ENCODE results near the gene LTB4R2.
A peak's percentile ranks its signal among the peaks of the same experiment; 100 is the strongest.

Gene LTB4R2

DNA sequence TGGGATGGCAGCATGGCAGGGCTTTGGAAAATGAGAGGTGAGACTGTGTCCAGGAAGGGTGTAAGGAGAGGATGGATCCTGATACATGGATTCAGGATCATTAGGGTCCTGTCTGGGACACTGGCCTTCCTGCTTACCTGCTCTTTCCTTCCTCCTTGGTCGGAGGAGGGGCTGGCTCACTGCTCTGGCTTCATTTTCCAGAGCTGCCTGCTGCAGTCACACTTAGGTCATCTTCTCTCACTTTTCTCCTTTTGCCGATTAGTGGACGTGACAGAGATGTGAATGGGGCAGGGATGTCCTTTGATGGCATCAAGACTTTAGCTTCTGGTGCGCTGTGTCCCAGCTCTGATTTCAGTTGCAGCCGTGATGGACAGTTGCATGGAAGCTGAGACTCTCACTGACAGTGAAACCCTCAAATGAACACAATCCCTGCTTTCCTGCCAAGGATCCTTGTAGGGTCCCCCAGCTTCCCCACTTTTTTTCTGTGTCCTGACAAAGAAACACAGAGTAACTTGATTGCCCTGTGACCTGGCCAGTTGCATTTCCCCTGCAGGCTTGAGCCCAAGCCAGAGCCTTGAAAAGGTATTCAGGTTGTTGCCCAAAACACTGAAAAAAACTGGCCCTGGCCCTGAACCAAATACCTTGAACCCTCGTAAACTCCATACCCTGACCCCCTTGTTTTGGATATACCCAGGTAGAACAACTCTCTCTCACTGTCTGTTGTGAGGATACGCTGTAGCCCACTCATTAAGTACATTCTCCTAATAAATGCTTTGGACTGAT lies 1.4 kb upstream of the LTB4R2 start:
- no peak overlapping the region for H3K4me3 ChIP-seq (replicated peaks; ENCODE audit: low read depth, low read length)
- no peak for DNase-seq (ENCODE audit: low read depth)
- TF ChIP-seq, protein P1, sequence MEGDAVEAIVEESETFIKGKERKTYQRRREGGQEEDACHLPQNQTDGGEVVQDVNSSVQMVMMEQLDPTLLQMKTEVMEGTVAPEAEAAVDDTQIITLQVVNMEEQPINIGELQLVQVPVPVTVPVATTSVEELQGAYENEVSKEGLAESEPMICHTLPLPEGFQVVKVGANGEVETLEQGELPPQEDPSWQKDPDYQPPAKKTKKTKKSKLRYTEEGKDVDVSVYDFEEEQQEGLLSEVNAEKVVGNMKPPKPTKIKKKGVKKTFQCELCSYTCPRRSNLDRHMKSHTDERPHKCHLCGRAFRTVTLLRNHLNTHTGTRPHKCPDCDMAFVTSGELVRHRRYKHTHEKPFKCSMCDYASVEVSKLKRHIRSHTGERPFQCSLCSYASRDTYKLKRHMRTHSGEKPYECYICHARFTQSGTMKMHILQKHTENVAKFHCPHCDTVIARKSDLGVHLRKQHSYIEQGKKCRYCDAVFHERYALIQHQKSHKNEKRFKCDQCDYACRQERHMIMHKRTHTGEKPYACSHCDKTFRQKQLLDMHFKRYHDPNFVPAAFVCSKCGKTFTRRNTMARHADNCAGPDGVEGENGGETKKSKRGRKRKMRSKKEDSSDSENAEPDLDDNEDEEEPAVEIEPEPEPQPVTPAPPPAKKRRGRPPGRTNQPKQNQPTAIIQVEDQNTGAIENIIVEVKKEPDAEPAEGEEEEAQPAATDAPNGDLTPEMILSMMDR (IDR thresholded peaks at IDR 0.05; ENCODE audit: low read length, missing control alignments), result no peak

DNA sequence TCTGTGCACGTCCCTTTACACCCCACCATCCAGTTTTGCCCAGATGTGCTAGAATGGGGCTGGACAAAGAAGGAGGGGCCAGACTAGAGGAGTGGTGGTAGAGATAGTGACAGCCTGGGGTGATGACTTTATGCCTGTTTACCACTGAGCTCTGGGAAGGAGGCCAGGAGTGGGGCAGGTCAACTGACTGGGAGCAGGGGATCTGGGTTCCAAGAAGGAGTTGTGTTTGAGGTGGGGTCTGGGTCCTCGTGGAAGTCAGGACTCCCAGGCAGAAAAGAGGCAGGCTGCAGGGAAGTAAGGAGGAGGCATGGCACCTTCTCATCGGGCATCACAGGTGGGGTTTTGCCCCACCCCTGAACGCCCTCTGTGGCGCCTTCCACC lies 315 bp downstream of the LTB4R2 start:
- TF ChIP-seq, protein P1 (IDR thresholded peaks at IDR 0.05; ENCODE audit: low read length, missing control alignments), result no peak
- no peak for DNase-seq (ENCODE audit: low read depth)
- H3K4me3 ChIP-seq (replicated peaks; ENCODE audit: low read depth, low read length), result no peak overlapping the region

GRCh38 chr14:24310646-24311604 lies 985 bp downstream of the LTB4R2 start, which contains the start of gene LTB4R:
LTB4R (plus strand) TSS chr14:24311502; CDS start chr14:24315652, 4,150 bp downstream.
- H3K4me3 ChIP-seq (replicated peaks; ENCODE audit: low read depth, low read length), result no peak within 1 kb of the TSS
- TF ChIP-seq, protein P1 (IDR thresholded peaks at IDR 0.05; ENCODE audit: low read length, missing control alignments), result no peak
- peak; percentile 82 for DNase-seq (ENCODE audit: low read depth)

DNA sequence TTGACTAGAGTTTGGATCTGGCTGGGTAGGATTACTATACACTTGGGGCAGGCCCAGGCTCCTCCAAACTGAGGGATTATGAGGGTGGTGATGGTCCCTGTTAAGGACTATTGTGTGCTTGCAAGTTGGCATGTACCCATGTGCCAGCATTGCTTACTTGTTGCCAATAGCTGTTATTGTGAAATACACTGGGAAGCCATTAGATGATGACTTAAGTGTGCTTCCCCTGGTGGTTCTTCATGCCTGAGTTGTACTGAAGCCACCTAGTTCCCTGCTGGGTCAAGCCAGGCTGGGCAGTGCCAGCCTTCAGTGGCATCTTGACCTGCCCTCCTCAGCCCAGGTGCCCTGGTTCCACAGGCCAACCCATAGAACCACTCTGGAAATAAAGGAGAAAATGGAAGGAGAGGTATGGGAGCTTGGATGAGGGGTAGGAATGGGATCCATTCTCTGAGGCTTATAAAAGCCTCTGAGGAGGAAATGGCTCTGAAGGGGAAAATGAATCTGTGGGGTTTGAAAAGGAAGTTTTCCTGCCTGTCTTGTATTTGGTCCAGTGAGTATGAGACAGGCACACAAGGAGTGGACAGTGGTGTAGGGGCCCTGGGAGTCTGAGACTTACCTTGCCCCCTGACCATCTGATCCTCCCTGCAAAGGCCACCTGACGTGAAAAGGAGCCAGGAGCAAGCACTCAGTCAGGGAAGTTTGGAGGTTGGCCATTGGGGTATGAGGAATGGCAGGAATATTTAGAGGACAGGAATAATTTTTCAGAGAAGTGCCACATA lies 2.1 kb downstream of the LTB4R2 start:
- no peak overlapping the region for H3K4me3 ChIP-seq (replicated peaks; ENCODE audit: low read depth, low read length)

DNA sequence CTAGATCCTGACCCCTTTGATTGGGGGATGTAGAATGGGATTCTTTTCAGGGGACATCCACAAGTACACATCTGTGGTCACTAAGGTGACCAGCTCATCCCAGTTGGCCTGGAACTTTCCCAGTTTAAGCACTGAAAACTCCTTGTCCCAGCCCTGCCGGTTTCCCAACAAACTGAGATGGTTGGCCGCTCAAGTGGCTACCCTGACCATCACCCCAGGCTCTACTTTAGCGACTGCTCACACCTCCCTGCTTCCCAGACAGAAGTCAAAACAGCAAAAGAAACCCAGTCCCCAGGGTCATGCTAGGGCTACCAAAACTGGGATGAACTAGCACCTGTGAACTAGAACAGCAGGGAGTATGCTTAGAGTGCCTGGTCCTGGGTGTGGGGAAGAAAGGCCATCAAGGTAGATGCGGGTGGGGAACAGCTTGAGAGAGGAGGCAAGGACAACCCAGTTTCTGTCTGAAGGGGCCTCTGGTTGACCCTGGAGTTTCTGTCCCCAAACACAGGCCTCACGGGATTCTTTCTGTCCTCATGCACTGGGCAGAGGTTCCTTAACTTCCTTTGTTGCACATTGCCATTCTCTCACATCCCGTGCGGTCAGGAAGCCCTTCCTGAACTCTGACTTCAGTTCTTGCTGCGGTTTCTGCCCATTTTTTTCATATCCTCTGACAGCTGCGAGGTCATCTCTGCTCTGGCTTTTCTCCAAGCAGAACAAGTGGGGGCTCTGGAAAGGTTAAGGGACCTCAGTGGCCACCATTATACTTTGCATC lies 3.0 kb downstream of the LTB4R2 start:
- TF ChIP-seq, protein P1 (IDR thresholded peaks at IDR 0.05; ENCODE audit: low read length, missing control alignments), result no peak
- no peak overlapping the region for H3K4me3 ChIP-seq (replicated peaks; ENCODE audit: low read depth, low read length)
- peak; percentile 51 for DNase-seq (ENCODE audit: low read depth)

More for the DNA sequence above, 2.1 kb downstream of the LTB4R2 start:
- peak; percentile 47 for DNase-seq (ENCODE audit: low read depth)
- TF ChIP-seq, protein P1 (IDR thresholded peaks at IDR 0.05; ENCODE audit: low read length, missing control alignments), result no peak

- no peak for DNase-seq (ENCODE audit: low read depth)
- H3K4me3 ChIP-seq (replicated peaks; ENCODE audit: low read depth, low read length), result no peak overlapping the region
- TF ChIP-seq, protein P1 (IDR thresholded peaks at IDR 0.05; ENCODE audit: low read length, missing control alignments), result no peak
These were observed 4.0 kb downstream of the LTB4R2 start for GRCh38 chr14:24313913-24314312.
